ENCODE data around the gene CLCN4. TPM values are rescaled to one million over a fixed set of nuclear protein-coding genes. Genes with fewer than 3 reads are reported as not detected.
A peak's percentile ranks its signal among the peaks of the same experiment; 100 is the strongest.

Gene CLCN4
- total RNA-seq, 1 experiment from 2014 or later, result 21.9 TPM

DNA sequence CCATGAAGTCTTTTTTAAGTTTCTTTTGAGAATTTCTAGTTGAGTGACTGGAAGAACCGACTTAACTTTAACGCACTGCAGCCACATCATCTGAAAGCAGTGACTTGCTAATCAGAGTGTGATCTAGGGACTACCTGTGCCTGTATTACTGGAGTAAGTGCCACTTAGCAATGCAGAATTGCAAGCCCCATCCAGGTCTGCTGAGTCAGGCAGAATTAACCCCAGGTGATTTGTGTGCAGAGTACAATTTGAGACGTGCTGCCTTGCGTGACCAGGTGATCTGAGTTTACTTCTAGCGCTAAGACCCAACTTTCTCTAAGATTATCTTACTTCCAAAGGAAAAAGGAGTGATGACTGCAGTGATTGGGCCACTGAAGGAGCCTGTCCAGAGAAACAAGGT is 85.3 kb downstream of the CLCN4 start:
- DNase-seq (ENCODE audit: low spot score), result no peak

DNA sequence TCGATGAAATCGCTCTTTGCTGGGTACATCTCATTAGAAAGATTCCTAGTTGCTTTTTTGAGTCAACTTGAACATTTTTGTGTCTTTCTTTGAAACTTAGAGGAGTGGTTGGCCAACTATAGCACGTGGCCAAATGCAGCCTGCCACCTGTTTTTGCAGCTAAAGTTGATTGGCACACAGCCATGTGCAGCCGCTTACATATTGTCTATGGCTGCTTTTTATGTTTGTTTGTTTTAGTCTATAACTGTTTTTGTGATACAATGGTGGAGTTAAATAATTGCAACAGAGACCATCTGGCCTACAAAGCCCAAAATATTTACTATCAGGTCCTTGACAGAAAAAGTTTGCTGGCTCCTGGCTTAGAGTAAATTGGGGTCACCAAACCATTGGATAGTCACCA is 86.3 kb downstream of the CLCN4 start:
- DNase-seq (ENCODE audit: low spot score), result no peak

DNA sequence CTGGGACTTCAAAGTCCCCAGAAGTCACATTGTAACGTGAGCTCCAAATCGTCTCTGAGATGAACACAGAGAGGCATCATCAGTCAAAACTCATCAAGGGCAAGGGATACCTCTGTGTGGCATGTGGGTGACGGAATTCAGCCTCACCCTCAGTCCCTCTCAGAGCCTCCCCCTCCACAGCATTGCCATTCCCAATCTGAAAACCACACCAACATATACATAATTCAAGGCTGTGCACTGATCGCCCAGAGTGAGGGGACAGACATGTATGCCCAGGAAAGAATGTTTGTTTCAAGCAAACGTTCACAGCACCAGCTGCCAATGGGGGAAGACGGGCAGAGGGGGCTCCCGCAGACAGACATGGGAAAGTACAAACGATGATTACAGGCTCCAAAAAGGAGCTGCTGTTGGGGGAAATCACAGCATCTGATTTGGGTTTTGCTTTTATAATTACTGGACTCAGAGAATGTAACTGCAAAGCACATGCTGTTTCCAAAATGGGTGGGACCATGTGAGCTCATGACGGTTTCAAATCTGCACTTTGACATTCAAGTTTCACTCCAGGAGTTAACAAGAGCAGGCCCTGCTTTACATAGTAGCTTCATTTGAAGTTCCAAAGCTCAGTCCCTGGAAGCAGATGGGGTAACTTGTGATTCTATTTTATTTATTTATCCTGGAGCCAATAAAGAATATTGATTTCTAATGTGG is 88.3 kb downstream of the CLCN4 start:
- no peak for DNase-seq (ENCODE audit: low spot score)

DNA sequence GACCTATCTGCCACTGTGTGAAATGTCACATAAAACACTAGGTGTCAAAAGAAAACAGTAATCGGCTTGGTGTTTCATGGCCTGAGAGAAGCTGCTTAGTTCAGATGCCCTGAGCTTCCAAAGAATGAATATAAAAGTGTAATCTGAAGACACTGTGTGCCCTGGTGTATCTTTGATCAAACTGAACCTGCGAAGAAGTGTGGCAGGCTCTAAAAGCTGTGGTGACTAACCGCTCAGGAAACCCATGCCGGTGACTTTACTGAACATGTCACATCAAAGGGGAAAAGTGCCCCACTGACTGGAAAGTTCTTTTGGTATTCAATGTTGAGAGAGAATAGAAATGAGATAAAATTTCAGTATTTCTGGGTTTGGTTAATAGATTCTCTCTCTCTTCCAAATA is 89.1 kb downstream of the CLCN4 start:
- DNase-seq (ENCODE audit: low spot score), result no peak

DNA sequence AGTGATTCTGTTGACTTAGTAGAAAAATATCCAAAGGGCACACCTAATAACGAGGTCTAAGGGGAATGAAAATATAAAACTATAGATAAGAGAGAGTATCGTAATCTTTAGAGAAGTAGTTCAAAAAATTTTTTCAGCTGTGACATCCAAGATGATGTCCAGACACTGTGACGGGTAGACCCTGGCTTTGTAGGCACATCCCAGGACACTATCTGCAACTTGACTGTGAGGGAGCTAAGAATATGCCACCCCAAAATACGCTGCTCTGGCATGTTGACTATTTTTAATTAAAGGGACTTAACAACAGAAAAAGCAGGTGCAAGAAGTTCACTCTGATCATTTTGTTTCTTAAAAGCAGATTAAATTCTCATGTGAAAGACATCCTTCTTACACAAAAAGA is 89.5 kb downstream of the CLCN4 start:
- no peak for DNase-seq (ENCODE audit: low spot score)

DNA sequence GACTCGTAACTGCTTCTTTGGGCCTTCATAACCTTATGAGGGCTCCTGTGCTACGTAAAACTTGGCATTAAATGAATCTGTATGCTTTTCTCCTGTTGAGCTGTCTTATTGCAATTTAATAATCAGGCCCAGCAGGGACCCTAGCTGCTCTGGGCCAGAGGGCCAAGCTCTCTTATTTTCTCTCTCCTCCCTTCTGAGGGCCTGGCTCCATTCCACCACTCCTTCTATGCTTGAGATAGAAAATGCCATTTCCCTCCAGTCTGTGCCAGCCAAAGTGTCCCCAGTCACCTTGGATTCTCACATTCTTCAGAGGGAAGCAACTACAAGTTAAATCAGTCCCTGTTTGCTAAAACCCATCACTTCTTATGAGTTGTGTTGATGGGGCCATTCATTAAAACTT is 90.1 kb downstream of the CLCN4 start:
- DNase-seq (ENCODE audit: low spot score), result no peak

DNA sequence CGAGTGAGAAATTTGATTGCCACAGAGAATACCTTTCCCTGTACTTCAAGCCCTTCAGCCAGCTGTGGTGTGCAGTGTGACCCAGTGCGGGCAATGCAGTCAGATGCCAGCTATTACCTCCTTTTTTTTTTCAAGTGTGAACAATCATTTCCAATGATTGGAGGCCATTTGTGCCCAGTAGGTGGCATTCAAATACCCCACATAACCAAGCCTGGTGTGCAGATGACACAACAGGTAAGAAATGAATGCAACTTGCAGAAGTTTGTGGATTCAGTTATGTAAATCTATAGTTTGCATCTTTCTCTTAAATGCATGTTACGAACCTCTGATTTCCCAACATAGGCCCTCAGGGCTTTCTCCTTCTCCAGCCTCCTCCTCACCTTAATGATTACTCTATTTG is 98.0 kb downstream of the CLCN4 start:
- DNase-seq (ENCODE audit: low spot score), result peak; percentile 19

DNA sequence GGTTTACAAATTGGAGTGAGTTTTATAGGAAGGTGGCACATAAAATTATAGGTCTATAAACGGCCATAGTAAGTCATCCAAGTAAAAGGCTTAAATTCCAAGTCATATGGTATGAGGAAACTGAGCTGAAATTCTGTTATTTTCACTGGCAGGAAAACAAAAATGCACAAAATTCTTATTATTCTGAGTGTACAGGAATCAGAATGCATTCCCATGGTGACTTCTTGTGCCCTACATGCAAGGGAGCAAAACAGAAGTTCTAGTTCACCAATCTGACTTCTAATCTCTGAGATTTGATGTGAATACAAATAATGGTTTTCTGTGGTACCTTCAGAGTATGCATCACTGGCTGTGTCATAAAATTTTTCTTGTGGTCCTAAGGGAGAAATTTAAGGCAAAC is 102.9 kb downstream of the CLCN4 start:
- DNase-seq (ENCODE audit: low spot score), result no peak

DNA sequence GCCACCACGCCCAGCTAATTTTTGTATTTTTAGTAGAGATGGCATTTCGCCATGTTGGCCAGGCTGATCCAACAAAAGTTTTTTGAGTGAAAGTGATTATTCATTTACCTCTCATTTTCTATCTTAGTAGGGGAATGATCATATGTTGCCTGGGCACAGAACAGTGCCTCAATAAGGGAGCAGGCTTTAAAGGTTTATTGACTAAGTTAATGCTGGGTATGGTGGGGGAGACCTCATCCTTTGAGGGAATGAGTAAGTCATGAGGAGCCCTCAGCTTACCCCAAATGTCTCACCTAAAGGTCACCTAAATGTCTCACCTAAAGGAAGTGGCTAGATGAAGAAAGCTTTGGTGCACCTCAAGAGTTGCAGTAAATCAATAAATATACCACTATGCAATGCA is 109.0 kb downstream of the CLCN4 start:
- DNase-seq (ENCODE audit: low spot score), result no peak

DNA sequence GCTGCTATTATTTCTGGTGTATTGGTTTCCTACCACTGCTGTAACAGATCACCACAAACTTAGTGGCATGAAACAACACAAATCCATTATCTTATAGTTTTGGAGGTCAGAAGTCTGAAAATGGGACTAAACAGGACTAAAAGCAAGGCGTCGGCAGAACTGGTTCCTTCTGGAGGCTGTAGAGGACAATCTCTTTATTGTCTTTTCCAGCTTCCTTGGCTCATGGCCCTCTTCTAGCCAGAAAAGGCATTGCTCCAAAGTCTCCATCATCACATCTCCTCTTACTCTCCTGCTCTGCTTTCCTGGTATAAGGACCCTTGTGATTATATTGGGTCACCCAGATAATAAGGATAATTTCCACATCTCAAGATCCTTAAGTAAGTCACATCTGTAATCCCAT is 121.9 kb downstream of the CLCN4 start:
- no peak for DNase-seq (ENCODE audit: low spot score)

DNA sequence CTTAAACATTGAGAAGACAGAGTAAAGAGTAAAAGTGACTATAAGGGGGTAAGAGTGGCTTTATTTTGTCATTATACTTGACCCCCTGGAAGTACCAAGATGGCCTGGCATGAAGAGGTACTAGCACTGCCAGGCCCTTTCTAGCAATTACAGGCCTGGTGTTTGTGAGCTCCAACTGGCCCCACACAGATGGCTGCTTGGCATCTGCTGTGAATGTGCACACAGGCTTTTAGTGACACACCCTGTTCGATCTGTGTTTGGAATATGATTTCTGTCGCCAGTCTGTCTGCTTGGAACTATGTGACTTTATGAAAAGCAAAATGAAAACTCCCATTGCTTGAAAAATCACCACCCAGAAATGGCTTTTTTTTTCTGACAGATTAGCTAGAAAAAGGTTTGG is 123.3 kb downstream of the CLCN4 start:
- DNase-seq (ENCODE audit: low spot score), result no peak

DNA sequence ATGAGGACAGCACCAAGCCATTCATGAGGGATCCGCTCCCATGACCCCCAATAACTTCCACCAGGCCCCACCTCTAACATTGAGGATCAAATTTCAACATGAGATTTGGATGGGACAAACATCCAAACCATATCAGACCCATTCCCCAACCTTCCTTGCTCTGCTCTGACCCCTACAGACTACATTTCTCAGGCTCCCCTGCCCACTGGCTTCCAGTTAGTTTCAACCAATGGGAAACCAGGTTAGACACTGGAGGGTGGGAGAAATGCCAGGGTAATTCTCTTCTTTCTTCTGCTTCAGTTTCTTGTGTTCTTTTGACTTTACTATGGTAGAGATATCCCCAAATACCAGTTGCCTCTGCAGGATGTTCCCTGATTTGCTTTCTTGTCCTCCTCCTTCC is 125.7 kb downstream of the CLCN4 start:
- DNase-seq (ENCODE audit: low spot score), result no peak

DNA sequence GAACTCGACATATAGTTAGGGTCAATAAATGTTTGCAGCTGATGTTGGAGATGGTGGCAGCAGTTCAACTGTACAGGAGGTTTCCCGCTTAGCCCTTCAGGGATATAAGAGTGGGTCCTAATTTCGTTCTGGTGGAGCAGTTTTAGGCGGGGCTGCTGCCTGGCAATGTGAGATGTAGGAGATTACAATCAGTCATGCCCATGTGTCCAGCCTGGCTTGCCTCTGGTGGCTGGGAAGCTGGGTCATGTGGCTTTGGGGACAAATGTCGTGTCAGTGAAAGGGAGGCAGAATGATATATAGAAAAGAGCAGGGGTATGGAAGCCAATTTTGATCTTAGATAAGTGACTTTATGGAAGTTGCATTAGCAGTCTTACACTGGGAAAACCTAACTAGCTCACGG is 129.4 kb downstream of the CLCN4 start:
- no peak for DNase-seq (ENCODE audit: low spot score)

Other genes with a start within 250 kb of the CLCN4 start
- not detected in 2 replicates for gene CLDN34, start 189.6 kb upstream of the CLCN4 start, total RNA-seq (2014; rRNA removed; shearing (Covaris generic))

Measured in A172 (cell line).